Measurements from ENCODE around the gene CGA.

Gene CGA

GRCh38 chr6:87092435-87092834, 2.5 kb downstream of the CGA start:
- Histone ChIP-seq H3K4me3 (ENCODE audit: low read depth, low read length) (no peak overlapping the region), H3K79me2 (ENCODE audit: control insufficient read depth, insufficient read depth, low read length, unreplicated experiment) (no peaks in the 10 kb centered on the region), H3K4me1 (ENCODE audit: control insufficient read depth, insufficient read depth, low read length, unreplicated experiment) (peaks cover 15% of the 10 kb centered on the region), H2AFZ (ENCODE audit: low read length, unreplicated experiment) (no peak overlapping the region), H3K27ac (ENCODE audit: low read depth, low read length) (no peak overlapping the region), H3K27me3 (ENCODE audit: insufficient read depth, low read length) (no peaks in the 10 kb centered on the region), H3K36me3 (ENCODE audit: insufficient read depth, low read length) (no peaks in the 10 kb centered on the region)

- Histone ChIP-seq H3K79me2 (ENCODE audit: control insufficient read depth, insufficient read depth, low read length, unreplicated experiment) (no peaks in the 10 kb centered on the region), H3K36me3 (ENCODE audit: insufficient read depth, low read length) (no peaks in the 10 kb centered on the region), H3K4me1 (ENCODE audit: control insufficient read depth, insufficient read depth, low read length, unreplicated experiment) (peaks cover 10% of the 10 kb centered on the region), H2AFZ (ENCODE audit: low read length, unreplicated experiment) (no peak overlapping the region), H3K4me3 (ENCODE audit: low read depth, low read length) (no peak overlapping the region), H3K27ac (ENCODE audit: low read depth, low read length) (no peak overlapping the region), H3K27me3 (ENCODE audit: insufficient read depth, low read length) (peaks cover 6% of the 10 kb centered on the region; the same call in 1 of the 2 replicates)
These were observed 5.8 kb downstream of the CGA start for GRCh38 chr6:87089135-87089534.

GRCh38 chr6:87088076-87088475, 6.8 kb downstream of the CGA start:
- Histone ChIP-seq H3K4me3 (ENCODE audit: low read depth, low read length) (no peak overlapping the region), H3K4me1 (ENCODE audit: control insufficient read depth, insufficient read depth, low read length, unreplicated experiment) (peaks cover 2% of the 10 kb centered on the region), H3K36me3 (ENCODE audit: insufficient read depth, low read length) (no peaks in the 10 kb centered on the region), H3K27me3 (ENCODE audit: insufficient read depth, low read length) (peaks cover 10% of the 10 kb centered on the region), H3K79me2 (ENCODE audit: control insufficient read depth, insufficient read depth, low read length, unreplicated experiment) (no peaks in the 10 kb centered on the region), H3K27ac (ENCODE audit: low read depth, low read length) (no peak overlapping the region), H2AFZ (ENCODE audit: low read length, unreplicated experiment) (no peak overlapping the region)

GRCh38 chr6:87082160-87082721, 12.7 kb downstream of the CGA start:
- H3K4me3 ChIP-seq (ENCODE audit: low read depth, low read length), result no peak overlapping the region
- H3K27me3 ChIP-seq (ENCODE audit: insufficient read depth, low read length), result peaks cover 47% of the 10 kb centered on the region
- H2AFZ ChIP-seq (ENCODE audit: low read length, unreplicated experiment), result no peak overlapping the region
- H3K36me3 ChIP-seq (ENCODE audit: insufficient read depth, low read length), result no peaks in the 10 kb centered on the region
- H3K27ac ChIP-seq (ENCODE audit: low read depth, low read length), result no peak overlapping the region
- no peaks in the 10 kb centered on the region for H3K4me1 ChIP-seq (ENCODE audit: control insufficient read depth, insufficient read depth, low read length, unreplicated experiment)
- no peaks in the 10 kb centered on the region for H3K79me2 ChIP-seq (ENCODE audit: control insufficient read depth, insufficient read depth, low read length, unreplicated experiment)

- H3K4me1 ChIP-seq (ENCODE audit: control insufficient read depth, insufficient read depth, low read length, unreplicated experiment), result no peaks in the 10 kb centered on the region
- no peak overlapping the region for H2AFZ ChIP-seq (ENCODE audit: low read length, unreplicated experiment)
- no peaks in the 10 kb centered on the region for H3K36me3 ChIP-seq (ENCODE audit: insufficient read depth, low read length)
- H3K4me3 ChIP-seq (ENCODE audit: low read depth, low read length), result no peak overlapping the region
- H3K27ac ChIP-seq (ENCODE audit: low read depth, low read length), result no peak overlapping the region
- H3K27me3 ChIP-seq (ENCODE audit: insufficient read depth, low read length), result peaks cover 41% of the 10 kb centered on the region
- H3K79me2 ChIP-seq (ENCODE audit: control insufficient read depth, insufficient read depth, low read length, unreplicated experiment), result no peaks in the 10 kb centered on the region
These were observed 15.8 kb downstream of the CGA start for GRCh38 chr6:87078983-87079616.

GRCh38 chr6:87075168-87075567, 19.7 kb downstream of the CGA start:
- Histone ChIP-seq H3K4me3 (ENCODE audit: low read depth, low read length) (no peak overlapping the region), H3K36me3 (ENCODE audit: insufficient read depth, low read length) (no peaks in the 10 kb centered on the region), H3K79me2 (ENCODE audit: control insufficient read depth, insufficient read depth, low read length, unreplicated experiment) (no peaks in the 10 kb centered on the region), H3K27me3 (ENCODE audit: insufficient read depth, low read length) (peaks cover 15% of the 10 kb centered on the region), H3K27ac (ENCODE audit: low read depth, low read length) (no peak overlapping the region), H2AFZ (ENCODE audit: low read length, unreplicated experiment) (no peak overlapping the region), H3K4me1 (ENCODE audit: control insufficient read depth, insufficient read depth, low read length, unreplicated experiment) (no peaks in the 10 kb centered on the region)

- Histone ChIP-seq H3K79me2 (ENCODE audit: control insufficient read depth, insufficient read depth, low read length, unreplicated experiment) (no peaks in the 10 kb centered on the region), H3K4me3 (ENCODE audit: low read depth, low read length) (no peak overlapping the region), H3K27ac (ENCODE audit: low read depth, low read length) (no peak overlapping the region), H3K4me1 (ENCODE audit: control insufficient read depth, insufficient read depth, low read length, unreplicated experiment) (no peaks in the 10 kb centered on the region), H3K36me3 (ENCODE audit: insufficient read depth, low read length) (no peaks in the 10 kb centered on the region), H3K27me3 (ENCODE audit: insufficient read depth, low read length) (peaks cover 7% of the 10 kb centered on the region), H2AFZ (ENCODE audit: low read length, unreplicated experiment) (no peak overlapping the region)
These were observed 20.7 kb downstream of the CGA start for GRCh38 chr6:87074101-87074621.

GRCh38 chr6:87071683-87072082, 23.2 kb downstream of the CGA start:
- H3K79me2 ChIP-seq (ENCODE audit: control insufficient read depth, insufficient read depth, low read length, unreplicated experiment), result no peaks in the 10 kb centered on the region
- H3K4me1 ChIP-seq (ENCODE audit: control insufficient read depth, insufficient read depth, low read length, unreplicated experiment), result peaks cover 4% of the 10 kb centered on the region
- H2AFZ ChIP-seq (ENCODE audit: low read length, unreplicated experiment), result no peak overlapping the region
- H3K27ac ChIP-seq (ENCODE audit: low read depth, low read length), result no peak overlapping the region
- no peak overlapping the region for H3K4me3 ChIP-seq (ENCODE audit: low read depth, low read length)
- H3K27me3 ChIP-seq (ENCODE audit: insufficient read depth, low read length), result peaks cover 7% of the 10 kb centered on the region
- no peaks in the 10 kb centered on the region for H3K36me3 ChIP-seq (ENCODE audit: insufficient read depth, low read length)

GRCh38 chr6:87070741-87071140, 24.2 kb downstream of the CGA start:
- Histone ChIP-seq H3K27ac (ENCODE audit: low read depth, low read length) (no peak overlapping the region), H3K79me2 (ENCODE audit: control insufficient read depth, insufficient read depth, low read length, unreplicated experiment) (no peaks in the 10 kb centered on the region), H3K36me3 (ENCODE audit: insufficient read depth, low read length) (no peaks in the 10 kb centered on the region), H3K4me1 (ENCODE audit: control insufficient read depth, insufficient read depth, low read length, unreplicated experiment) (peaks cover 5% of the 10 kb centered on the region), H2AFZ (ENCODE audit: low read length, unreplicated experiment) (no peak overlapping the region), H3K4me3 (ENCODE audit: low read depth, low read length) (no peak overlapping the region), H3K27me3 (ENCODE audit: insufficient read depth, low read length) (peaks cover 12% of the 10 kb centered on the region)

- peaks cover 20% of the 10 kb centered on the region for H3K27me3 ChIP-seq (ENCODE audit: insufficient read depth, low read length)
- H3K4me1 ChIP-seq (ENCODE audit: control insufficient read depth, insufficient read depth, low read length, unreplicated experiment), result peaks cover 5% of the 10 kb centered on the region
- H3K4me3 ChIP-seq (ENCODE audit: low read depth, low read length), result no peak overlapping the region
- no peak overlapping the region for H3K27ac ChIP-seq (ENCODE audit: low read depth, low read length)
- no peaks in the 10 kb centered on the region for H3K79me2 ChIP-seq (ENCODE audit: control insufficient read depth, insufficient read depth, low read length, unreplicated experiment)
- H3K36me3 ChIP-seq (ENCODE audit: insufficient read depth, low read length), result no peaks in the 10 kb centered on the region
- no peak overlapping the region for H2AFZ ChIP-seq (ENCODE audit: low read length, unreplicated experiment)
These were observed 26.1 kb downstream of the CGA start for GRCh38 chr6:87068795-87069194.
